Pulmonary artery endothelial cell (primary cell): ENCODE results near the gene PROSER2. TPM values are rescaled to one million over a fixed set of nuclear protein-coding genes. Genes with fewer than 3 reads are reported as not detected.

Experiments used
- DNase-seq: peaks from one replicate; pipeline ENCODE4 v3.0.0-alpha.2; 2011; ENCODE audit warnings: low read depth, low spot score
- total RNA-seq: library from RNA; depleted of rRNA; stranded (reverse); fragments of >200 nt; gene quantifications from 2 replicates; pipeline ENCODE4 v1.2.3, GENCODE V29; 2014

PROSER2 gene
- total RNA-seq, 1 donor from 2014 or later = 6.5 TPM

DNA sequence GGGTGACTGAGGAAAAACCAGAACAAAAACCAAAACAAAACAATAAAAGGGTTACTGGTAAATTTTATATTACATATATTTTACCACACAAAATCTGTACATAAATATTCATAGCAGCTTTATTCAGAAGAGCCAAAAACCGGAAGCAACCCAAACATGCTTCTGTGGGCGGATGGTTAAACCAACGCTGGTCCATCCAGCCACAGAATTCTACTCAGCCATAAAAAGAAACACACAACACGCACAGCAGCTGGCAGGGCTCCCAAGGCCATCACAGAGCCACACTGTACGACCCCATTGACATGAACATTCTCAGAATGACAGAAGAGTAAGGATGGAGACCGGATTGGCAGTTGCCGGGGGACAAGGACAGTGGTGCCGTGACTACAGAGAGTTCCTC lies 83.6 kb downstream of the PROSER2 start:
- no peak for DNase-seq

DNA sequence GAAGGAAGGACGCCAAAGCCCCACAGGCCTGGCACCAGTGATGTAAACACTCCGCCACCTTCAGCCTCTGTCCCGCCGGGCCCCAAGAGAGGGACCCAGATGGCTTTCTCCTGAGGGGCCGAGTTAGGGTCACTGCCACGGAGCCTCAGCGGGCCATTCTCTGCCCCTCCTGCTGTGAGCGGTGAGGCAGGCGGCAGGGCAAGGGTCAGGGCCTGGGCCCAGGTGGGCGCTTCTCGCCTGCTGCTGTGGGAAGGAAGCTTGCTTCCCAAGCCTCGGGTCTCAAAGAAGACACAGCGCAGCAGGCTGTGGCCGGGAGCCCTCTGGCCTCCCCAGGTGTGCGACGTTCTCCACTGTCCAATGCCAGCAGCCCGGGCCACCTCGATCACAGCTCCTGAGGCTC lies 84.8 kb downstream of the PROSER2 start:
- no peak for DNase-seq

DNA sequence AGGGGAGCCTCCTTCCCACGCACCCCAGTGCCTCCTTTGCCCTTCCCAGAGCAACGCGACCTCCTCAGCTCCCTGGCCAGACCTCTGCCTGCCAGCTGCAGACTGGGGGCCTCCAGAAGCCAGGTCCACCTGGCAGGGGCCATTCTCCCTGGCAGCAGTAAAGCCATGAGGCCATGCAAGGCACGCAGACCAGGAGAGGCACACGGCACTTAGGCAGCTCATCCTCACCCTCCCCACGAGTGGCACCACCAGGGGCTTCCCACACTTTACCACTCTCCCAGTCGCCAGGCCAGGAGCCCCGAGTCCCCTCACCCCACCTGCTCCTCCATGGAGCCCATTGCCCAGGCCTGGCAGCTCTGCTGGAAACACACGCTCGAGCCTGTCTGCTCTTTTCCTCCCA lies 85.4 kb downstream of the PROSER2 start:
- no peak for DNase-seq

DNA sequence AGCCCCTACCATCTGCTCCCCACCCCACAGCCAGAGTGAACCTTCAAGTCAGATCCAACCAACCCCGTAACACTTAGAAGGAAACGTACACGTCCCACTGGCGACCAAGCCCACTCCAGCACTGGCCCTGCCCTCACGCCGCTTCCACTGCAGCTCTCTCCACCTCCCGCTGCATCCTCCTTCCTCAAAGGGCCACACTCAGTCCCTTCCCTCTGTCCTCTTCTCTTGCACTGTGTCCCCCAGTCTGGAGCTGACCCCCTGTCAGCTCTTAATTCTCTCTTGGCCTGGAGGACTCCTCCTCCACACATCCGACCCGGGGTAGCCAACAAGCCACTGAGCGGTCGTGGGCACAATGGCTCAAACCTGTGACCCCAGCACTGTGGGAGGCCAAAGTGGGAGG lies 85.8 kb downstream of the PROSER2 start:
- no peak for DNase-seq

DNA sequence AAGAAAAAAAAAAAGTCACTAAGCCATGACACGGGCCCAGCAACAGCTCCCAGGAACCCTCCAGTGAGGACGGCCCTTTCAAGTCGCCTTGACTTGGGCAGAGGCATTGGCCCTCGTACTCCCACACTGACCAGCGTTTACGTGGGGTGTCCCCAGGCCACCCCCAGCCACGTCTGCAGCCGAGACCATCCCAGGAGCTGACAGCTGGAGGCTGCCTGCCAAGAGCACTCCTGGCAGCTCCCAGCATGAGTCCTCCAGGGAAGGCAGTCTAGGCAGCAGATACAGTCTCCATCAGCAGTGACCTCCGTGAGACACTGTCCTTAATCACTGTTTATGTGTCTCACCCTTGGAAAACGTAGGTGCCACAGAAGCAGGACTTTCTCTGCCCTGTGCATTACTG lies 86.5 kb downstream of the PROSER2 start:
- DNase-seq = no peak

DNA sequence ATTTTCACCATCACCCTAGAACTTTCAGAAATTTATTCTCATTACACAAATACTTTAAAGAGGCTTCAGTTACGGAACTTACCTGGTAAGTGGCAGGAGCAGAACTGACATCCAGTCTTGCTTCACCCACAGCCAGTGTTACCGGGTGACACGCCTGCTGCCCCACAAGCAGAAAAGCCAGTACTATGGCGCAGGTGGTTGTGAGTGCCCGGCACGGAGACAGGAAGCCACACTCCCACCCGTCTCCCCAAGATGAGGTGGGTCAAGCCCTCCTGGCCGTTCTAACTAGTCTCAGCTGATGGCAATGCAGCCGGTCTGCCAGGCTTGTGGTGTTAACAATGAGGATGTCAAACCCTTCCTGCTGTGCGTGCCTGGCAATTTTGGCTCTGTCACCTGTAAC lies 86.9 kb downstream of the PROSER2 start:
- DNase-seq = no peak

DNA sequence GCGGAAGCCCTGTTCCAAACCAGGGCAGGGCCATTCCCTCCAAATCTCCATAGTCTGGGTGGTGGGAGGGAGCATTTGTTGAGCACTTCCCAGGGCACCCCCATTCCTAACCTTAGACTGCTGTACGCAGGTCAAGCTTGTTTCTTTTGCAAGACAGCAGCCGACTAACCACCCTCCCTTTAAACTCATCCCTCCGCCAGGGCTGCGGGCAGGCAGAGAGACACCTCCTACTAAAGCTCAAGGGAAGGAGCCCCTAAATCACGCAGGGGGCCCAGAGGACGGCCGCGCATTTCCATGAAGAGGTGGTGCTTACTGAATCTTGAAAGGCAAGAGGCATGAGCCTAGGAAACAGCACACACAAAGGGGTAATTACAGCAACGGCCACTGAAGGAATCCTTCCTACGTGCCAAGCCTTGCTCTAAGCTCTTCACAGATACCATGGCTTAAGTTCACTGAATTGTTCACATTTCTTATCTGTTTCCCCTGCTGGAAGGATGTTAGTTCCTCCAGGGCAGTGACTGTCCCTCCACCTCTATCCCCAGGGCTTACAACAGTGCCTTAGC lies 90.0 kb downstream of the PROSER2 start:
- DNase-seq = no peak

DNA sequence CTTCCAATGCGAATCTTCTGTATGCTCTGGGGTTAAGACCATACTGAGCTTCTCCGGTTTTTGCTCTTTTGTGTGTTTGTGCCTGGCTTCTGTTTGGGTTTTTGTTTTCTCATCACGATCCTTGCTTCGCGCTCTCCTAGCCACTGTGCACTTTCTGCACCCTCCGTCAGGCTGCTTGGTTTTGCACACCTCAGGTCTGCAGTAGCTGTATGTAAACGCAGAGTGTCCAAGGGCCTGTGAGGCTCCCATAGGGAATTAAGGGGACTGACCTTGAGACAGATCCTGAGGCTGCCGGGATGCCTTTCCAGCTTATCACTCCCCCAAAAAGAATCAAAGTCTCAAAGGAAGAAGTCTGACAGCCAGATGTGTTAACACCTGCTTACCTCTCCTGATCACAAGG lies 95.2 kb downstream of the PROSER2 start:
- no peak for DNase-seq

DNA sequence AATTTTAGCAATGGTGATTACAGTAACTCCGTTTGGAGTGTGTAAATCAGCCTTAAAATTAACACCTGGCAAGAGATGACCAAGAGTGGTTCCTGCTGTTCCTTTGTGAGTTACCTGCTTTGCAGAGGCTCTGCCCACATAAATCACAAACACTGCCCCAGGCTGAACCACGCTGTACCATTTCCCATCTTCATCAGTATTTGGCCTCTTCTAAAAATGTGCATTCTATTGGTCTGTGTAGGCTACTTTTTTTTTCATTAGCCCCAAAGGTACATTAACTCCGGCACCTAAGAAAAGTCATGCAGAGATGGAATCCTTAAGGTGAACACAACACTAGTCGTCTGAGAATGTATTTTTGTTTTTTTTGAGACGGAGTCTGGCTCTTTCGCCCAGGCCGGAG lies 96.1 kb downstream of the PROSER2 start:
- no peak for DNase-seq

Other genes starting within 250 kb of the PROSER2 start
- gene USP6NL, start 211.7 kb upstream of the PROSER2 start, total RNA-seq = 19.2 and 19.5 TPM in 2 replicates
- gene ECHDC3, start 81.0 kb upstream of the PROSER2 start, total RNA-seq = 4.2 and 6.7 TPM in 2 replicates
- gene UPF2, start 219.5 kb downstream of the PROSER2 start, total RNA-seq = 15.7 and 22.8 TPM in 2 replicates
- 15.7 and 19.8 TPM in 2 replicates for gene DHTKD1, start 245.6 kb downstream of the PROSER2 start, total RNA-seq